NCI-H2171 (cell line): Measurements from ENCODE around the gene TTC9B.

Experiments used
- DNase-seq: peaks from one replicate; lab custom pipeline; 2025; lab: John Stamatoyannopoulos, UW

TTC9B gene

GRCh38 chr19:40247735-40248262 is 29.6 kb upstream of the TTC9B start:
- no peak for DNase-seq

DNA sequence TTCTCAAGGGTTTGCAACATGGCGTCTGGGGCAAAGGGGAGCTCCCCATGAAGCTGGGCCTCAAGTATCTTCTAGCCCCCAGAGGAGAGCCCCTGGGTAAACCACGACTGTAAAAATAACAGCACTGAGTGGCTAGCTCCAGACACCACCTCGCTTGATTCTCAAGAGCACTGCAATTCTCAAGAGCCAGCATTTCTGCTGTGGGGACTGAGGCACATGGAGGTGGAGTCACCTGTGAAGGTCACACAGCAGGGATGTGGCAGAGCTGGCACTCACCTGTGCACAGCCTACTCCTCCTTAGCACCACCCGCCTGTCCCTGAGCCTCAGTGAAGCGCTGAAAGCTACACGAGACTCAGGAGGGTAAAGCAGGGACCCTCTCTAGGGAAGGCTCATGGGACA is 29.0 kb upstream of the TTC9B start:
- DNase-seq, result no peak

DNA sequence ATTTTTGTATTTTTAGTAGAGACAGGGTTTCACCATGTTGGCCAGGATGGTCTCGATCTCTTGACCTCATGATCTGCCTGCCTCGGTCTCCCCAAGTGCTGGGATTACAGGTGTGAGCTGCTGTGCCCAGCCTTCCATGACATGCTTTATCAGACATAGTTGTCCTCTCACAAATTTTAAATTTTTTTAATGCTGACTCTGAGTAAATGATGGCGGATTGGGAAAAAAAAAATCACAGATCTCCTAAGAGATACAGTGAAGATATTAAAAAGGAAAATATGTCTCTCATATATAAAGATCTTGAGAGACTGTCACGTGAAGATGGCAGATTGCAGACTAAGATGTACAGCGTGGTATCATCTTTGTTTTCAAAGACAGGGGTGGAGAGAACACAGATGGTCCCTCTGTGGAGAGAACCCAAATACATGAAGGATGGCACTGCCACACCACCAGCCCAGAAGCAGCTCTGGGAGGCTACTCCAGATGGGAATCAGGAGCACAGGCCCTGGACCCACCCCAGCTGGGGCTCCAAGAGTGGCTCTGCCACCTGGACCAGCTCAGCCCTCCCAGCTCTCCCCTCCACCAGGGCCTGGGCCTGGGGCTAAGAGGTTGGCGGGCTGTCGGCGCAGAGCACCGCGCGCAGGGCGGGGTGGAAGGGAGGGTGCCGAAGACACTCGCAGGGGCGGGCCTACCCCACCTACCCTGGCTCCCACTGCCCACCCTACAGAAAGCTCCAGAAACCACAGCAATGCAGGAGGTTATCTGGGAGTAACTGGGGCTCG is 28.3 kb upstream of the TTC9B start:
- peak; percentile 37 for DNase-seq

- no peak for DNase-seq
Measured at GRCh38 chr19:40245506-40246128, 27.4 kb upstream of the TTC9B start.

- DNase-seq, result no peak
Measured at GRCh38 chr19:40244579-40245317, 26.6 kb upstream of the TTC9B start.

GRCh38 chr19:40243181-40243580 is 25.0 kb upstream of the TTC9B start:
- DNase-seq, result no peak

DNA sequence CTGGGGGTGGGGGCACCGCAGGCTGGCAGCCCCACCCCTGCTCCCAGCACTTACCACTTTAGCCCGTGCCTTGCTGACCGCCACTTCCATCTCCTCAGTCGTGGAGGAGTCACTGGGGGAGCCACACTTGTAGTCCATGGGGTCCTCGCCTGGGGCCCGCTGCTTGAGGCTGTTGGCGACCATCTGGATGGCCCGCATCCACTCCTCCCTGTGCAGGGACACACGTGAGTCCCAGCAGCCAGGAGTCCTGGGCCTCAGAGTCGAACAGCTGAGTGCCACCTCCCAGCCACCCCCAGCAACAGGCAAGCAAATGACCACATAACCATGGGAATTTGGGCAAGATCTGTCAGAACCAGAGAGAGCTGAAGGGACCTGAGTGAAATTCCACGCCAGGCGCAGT is 24.3 kb upstream of the TTC9B start:
- DNase-seq, result no peak

- DNase-seq, result no peak
Measured at GRCh38 chr19:40241809-40242384, 23.7 kb upstream of the TTC9B start.

DNA sequence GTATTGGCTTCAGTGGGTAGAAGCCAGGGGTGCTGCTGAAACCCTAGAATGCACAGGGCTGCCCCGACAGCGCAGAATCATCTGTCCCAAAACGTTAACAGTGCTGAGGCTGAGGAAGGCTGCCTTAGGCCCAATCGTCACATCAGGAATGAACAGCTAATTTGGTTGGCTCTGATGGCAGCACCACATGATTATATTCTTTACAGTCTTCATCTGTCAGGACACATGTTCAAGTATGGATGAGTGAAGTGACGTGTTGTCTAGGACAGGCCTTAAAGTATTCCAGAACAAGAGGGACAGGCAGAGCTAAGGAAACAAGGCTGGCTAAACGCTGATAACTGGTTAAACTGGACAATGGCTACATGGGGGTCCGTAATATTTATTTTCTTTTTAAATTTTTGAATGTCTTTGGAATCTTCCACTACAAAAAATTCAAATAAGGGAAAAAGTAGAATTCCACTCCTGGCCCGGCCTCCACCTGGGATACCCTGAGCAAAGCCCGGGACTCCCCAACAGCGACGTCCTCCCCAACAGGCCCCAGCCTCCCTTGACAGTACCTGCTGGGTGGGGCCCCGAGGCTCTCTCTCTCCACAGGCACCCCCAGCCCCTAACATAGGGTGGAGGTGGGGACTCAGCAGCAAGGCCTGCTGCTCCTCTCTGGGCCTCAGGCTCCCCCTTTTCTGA is 23.1 kb upstream of the TTC9B start:
- DNase-seq, result no peak

GRCh38 chr19:40240332-40240731 is 22.1 kb upstream of the TTC9B start:
- no peak for DNase-seq

GRCh38 chr19:40239415-40240226 is 21.4 kb upstream of the TTC9B start:
- DNase-seq, result no peak

DNA sequence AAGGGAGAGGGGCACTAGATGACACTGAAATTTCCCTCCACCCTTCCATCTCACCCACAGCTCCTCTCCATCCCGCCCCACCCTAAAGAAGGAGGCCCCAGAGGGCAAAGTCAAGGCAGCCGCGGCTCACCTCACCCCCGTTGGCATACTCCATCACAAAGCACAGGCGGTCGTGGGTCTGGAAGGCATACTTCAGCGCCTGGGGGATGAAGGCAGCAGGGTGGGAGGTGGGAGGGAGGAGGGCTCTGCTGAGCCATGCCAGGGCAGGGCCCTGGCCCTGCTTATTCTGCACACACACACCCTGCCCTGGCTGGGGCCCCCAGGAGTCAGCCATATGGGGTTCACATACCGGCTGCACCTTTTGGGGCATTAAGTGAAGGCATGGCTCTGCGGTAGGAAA is 20.6 kb upstream of the TTC9B start:
- no peak for DNase-seq

DNA sequence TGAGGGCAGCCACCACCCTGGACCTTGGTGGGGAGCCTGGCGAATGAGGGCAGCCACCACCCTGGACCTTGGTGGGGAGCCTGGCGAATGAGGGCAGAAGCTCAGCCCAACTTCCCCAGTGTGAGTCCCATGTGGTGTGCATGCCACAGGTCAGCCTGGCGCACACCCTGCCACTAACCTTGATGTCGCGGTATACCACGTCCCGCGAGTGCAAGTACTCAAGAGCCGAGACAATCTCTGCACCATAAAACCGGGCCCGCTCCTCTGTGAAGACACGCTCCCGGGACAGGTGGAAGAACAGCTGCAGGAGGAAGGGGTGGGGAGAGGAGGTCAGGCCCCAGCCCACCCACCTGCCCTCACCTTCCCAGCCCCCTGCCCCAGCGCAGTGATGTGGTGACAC is 19.6 kb upstream of the TTC9B start:
- no peak for DNase-seq

- DNase-seq, result no peak
Measured at GRCh38 chr19:40236366-40236765, 18.2 kb upstream of the TTC9B start.

- no peak for DNase-seq
Measured at GRCh38 chr19:40236026-40236355, 17.8 kb upstream of the TTC9B start.

- DNase-seq, result no peak
Measured at GRCh38 chr19:40235238-40236025, 17.2 kb upstream of the TTC9B start.

DNA sequence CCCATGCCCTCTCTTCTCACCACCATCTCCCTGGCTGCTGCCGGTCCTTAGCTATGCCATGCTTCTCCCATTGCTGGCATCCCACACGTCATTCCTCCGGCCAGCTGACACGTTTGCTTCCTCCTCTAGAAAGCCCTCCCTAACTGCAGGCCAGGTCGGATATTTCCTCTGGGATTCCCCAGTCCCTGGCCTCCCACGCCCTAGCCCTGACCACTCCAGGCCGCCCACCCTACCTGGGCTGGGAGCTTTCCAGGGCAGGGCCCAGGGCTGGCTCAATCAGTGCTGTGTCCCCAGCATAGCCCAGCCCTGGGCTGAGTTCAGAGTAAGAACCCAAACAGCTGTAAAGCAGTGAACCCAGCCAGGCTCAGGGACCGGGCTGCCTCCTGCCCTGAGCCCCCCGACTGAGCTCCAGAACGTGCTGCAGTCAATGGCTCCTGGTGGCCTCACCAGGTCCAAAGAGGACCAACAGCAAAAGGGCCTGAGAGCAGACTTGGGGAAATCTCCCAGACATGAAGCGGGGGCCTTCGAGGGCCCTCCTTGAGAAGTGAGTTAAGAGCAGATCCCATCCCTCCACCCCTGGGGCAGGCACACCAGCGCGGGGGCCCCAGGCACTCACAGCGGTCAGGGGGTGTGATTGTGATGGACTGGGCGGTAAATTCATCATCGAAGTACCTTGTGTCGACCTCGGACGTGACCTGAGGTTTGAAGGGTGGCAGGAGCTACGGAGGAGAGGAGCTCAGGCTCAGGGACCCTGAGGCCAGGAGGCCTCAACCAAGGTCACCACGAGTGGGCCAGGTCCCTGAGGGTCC is 16.4 kb upstream of the TTC9B start:
- no peak for DNase-seq

- no peak for DNase-seq
Measured at GRCh38 chr19:40233811-40234389, 15.7 kb upstream of the TTC9B start.
